ENCODE measurements around the gene THOP1. TPM values are rescaled to one million over a fixed set of nuclear protein-coding genes. Genes with fewer than 3 reads are reported as not detected.

Gene THOP1
- total RNA-seq, 4 donors from 2014 or later = 5.9 to 51.8 (median 25.2) TPM

DNA sequence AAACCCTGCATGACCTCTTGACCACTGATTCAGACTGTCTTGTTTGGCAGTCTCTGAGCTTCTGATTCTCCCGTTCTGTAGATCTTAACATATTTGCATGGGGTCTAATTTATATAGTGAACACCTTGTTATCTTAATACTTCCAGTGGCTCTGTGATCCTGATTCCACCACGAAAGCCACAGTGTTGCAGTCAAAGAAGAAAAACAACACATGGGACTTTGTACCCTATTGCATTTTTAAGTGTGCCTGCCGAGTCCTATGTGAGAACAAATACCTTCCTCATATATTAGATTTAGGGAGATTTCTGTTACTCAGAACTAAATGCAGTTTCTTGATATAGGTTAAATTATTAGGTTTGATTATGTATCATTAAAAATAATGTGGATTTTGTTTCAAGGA, 69.5 kb downstream of the THOP1 start:
- H3K27me3 ChIP-seq = no peaks in the 10 kb centered on the region
- intact Hi-C loops (cut with DNase I; ENCODE audit: low total_unique reads) = no loop called here
- TF ChIP-seq, protein P1, sequence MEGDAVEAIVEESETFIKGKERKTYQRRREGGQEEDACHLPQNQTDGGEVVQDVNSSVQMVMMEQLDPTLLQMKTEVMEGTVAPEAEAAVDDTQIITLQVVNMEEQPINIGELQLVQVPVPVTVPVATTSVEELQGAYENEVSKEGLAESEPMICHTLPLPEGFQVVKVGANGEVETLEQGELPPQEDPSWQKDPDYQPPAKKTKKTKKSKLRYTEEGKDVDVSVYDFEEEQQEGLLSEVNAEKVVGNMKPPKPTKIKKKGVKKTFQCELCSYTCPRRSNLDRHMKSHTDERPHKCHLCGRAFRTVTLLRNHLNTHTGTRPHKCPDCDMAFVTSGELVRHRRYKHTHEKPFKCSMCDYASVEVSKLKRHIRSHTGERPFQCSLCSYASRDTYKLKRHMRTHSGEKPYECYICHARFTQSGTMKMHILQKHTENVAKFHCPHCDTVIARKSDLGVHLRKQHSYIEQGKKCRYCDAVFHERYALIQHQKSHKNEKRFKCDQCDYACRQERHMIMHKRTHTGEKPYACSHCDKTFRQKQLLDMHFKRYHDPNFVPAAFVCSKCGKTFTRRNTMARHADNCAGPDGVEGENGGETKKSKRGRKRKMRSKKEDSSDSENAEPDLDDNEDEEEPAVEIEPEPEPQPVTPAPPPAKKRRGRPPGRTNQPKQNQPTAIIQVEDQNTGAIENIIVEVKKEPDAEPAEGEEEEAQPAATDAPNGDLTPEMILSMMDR (IDR thresholded peaks at IDR 0.05) = no peak
- no peak for TF ChIP-seq POLR2A (IDR thresholded peaks at IDR 0.05)
- H3K36me3 ChIP-seq = no peaks in the 10 kb centered on the region
- no peaks in the 10 kb centered on the region for H3K4me1 ChIP-seq
- no peak for DNase-seq
- no peak overlapping the region for H3K27ac ChIP-seq
- H3K4me3 ChIP-seq = no peak overlapping the region
- H3K9me3 ChIP-seq = peaks cover 0 to 54% of the 10 kb centered on the region in 2 donors

GRCh38 chr19:2856457-2857050, 71.3 kb downstream of the THOP1 start:
- DNase-seq = no peak
- no peak overlapping the region for H3K4me3 ChIP-seq
- no peaks in the 10 kb centered on the region for H3K4me1 ChIP-seq
- no peaks in the 10 kb centered on the region for H3K36me3 ChIP-seq
- no peak for TF ChIP-seq POLR2A (IDR thresholded peaks at IDR 0.05)
- TF ChIP-seq, protein P1 (IDR thresholded peaks at IDR 0.05) = no peak
- peaks cover 0 to 45% of the 10 kb centered on the region in 2 donors for H3K9me3 ChIP-seq
- no peaks in the 10 kb centered on the region for H3K27me3 ChIP-seq
- H3K27ac ChIP-seq = no peak overlapping the region
- intact Hi-C loops (cut with DNase I; ENCODE audit: low total_unique reads) = no loop called here

DNA sequence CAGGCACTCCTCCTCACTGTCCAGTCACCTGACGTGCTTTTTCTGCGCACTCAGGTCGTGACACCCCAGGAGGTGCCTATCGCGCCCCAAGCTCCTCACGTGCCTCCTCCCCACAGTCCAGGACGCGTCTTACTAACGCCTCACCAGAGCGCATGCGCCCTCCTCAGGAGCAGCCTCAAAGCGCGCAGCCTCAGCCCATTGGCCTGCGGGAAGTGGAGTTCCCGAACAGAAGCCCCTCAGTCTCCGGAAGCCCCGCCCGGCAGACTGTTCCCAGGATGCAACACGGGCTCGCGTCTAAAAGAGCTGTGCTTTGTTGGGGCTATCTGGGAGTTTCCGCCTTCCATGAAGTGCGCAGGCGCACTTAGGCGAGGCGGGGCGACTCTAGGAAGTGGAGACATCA, 73.6 kb downstream of the THOP1 start:
- no peaks in the 10 kb centered on the region for H3K27me3 ChIP-seq
- DNase-seq = no peak
- no peak overlapping the region for H3K4me3 ChIP-seq
- no peaks in the 10 kb centered on the region for H3K4me1 ChIP-seq
- H3K36me3 ChIP-seq = no peaks in the 10 kb centered on the region
- H3K27ac ChIP-seq = no peak overlapping the region
- H3K9me3 ChIP-seq = peaks cover 0 to 22% of the 10 kb centered on the region in 2 donors
- TF ChIP-seq, protein P1 (IDR thresholded peaks at IDR 0.05) = no peak
- no peak for TF ChIP-seq POLR2A (IDR thresholded peaks at IDR 0.05)
- intact Hi-C loops (cut with DNase I; ENCODE audit: low total_unique reads) = no loop called here

DNA sequence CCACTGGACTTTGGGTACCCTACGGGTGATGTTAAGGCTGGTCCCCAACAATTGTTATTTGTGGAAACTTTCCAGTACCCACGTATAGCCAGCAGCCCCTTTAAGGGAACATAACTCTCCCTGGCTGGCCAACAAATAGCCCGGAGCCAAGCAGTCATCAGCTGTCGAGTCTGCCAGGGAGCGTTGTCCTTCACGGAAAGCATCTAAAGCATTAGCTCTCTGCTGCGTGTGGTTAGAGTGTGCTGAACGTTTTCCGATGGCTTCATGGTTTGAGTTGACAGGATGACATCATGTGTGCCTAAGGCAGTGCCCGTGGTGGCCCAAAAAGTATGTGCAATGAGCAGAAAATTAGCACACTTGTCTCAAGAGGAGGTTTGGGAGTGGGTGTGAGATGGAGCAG, 78.5 kb downstream of the THOP1 start:
- Histone ChIP-seq H3K36me3 (no peaks in the 10 kb centered on the region), H3K27me3 (no peaks in the 10 kb centered on the region), H3K4me1 (no peaks in the 10 kb centered on the region), H3K9me3 (no peaks in the 10 kb centered on the region), H3K4me3 (no peak overlapping the region), H3K27ac (no peak overlapping the region)
- intact Hi-C loops (cut with DNase I; ENCODE audit: low total_unique reads) = no loop called here
- no peak for DNase-seq
- TF ChIP-seq, protein P1 (IDR thresholded peaks at IDR 0.05) = no peak
- TF ChIP-seq POLR2A (IDR thresholded peaks at IDR 0.05) = no peak

Other genes with a start within 250 kb of the THOP1 start
- gene GNG7, start 82.8 kb upstream of the THOP1 start, total RNA-seq = 10 to 100 TPM in 1 of 4 donors, 1 to 10 TPM in 2, under 1 TPM in 1; 0.88 to 11.1 (median 3.2) TPM
- 10 to 100 TPM in 1 of 4 donors, 1 to 10 TPM in 3; 1.0 to 34.1 (median 4.9) TPM for gene DIRAS1, start 64.1 kb upstream of the THOP1 start, total RNA-seq
- 100 to 1,000 TPM in 1 of 4 donors, 10 to 100 TPM in 2, 1 to 10 TPM in 1; 4.7 to 138 (median 28.2) TPM for gene SLC39A3, start 45.5 kb upstream of the THOP1 start, total RNA-seq
- gene SGTA, start 2.2 kb upstream of the THOP1 start, total RNA-seq = 10 to 100 TPM in 3 of 4 donors, 1 to 10 TPM in 1; 9.5 to 50.7 (median 23.6) TPM
- gene ZNF554, start 34.4 kb downstream of the THOP1 start, total RNA-seq = 10 to 100 TPM in 1 of 4 donors, 1 to 10 TPM in 3; 2.1 to 15.8 (median 5.0) TPM
- gene ZNF555, start 56.0 kb downstream of the THOP1 start, total RNA-seq = 10 to 100 TPM in 3 of 4 donors, 1 to 10 TPM in 1; 4.6 to 22.7 (median 17.7) TPM
- gene ZNF556, start 81.8 kb downstream of the THOP1 start, total RNA-seq = under 1 TPM in 2 of 4 donors, not detected in 2; 0.28 to 0.73 TPM
- gene ZNF57, start 115.4 kb downstream of the THOP1 start, total RNA-seq = 1 to 10 TPM; 3.2 to 7.7 (median 5.3) TPM
- 10 to 100 TPM in 2 of 4 donors, 1 to 10 TPM in 2; 2.4 to 17.9 (median 9.1) TPM for gene ZNF77, start 159.5 kb downstream of the THOP1 start, total RNA-seq
- 1 to 10 TPM in 2 of 4 donors, under 1 TPM in 1, not detected in 1; 0.46 to 3.5 (median 1.1) TPM for gene TLE6, start 192.1 kb downstream of the THOP1 start, total RNA-seq
- gene TLE2, start 243.8 kb downstream of the THOP1 start, total RNA-seq = 100 to 1,000 TPM in 1 of 4 donors, 10 to 100 TPM in 3; 24.9 to 102 (median 62.3) TPM

Measured in uterus (tissue), 4 donors.